Endothelial cell of hepatic sinusoid (primary cell): Measurements from ENCODE around the gene CEMP1.

Experiments used
- in situ Hi-C: cut with HindIII; loops from 2 replicates; pipeline ENCODE4 v1.10.0; 2017; ENCODE audit warnings: low sequenced_read_pairs

Gene CEMP1

DNA sequence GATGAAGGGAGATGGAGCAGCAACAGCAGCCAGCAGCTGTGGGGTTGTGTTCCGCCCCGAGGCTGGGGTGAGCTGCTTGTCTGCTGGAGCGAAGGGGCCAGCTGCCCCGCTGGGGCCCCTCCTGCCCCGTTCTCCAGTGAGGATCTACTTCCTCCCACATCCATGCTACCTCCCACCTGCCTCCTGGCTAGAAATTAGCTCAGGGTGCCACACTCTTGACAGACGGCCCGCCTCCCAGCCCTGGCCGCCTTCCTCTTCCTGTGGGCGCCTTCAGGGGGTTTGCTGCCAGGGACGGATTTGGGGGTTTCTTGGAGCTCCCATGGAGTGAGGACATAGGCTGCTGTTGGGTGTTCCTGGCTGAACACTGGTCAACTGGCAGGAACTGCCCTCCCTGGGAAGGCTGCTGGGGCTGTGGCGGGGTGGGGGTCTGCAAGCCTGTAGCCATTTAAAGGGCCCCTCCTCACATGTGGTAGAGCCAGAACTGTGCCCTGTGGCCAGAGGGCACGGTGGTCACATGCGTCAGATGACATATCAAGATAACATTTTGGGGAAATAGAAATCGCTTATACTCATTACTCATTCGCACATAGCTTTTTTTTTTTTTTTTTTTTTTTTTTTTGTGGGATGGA lies 43.2 kb downstream of the CEMP1 start:
- in situ Hi-C loops = no loop called here

GRCh38 chr16:2487517-2487842 lies 43.7 kb downstream of the CEMP1 start:
- in situ Hi-C loops = no loop called here

DNA sequence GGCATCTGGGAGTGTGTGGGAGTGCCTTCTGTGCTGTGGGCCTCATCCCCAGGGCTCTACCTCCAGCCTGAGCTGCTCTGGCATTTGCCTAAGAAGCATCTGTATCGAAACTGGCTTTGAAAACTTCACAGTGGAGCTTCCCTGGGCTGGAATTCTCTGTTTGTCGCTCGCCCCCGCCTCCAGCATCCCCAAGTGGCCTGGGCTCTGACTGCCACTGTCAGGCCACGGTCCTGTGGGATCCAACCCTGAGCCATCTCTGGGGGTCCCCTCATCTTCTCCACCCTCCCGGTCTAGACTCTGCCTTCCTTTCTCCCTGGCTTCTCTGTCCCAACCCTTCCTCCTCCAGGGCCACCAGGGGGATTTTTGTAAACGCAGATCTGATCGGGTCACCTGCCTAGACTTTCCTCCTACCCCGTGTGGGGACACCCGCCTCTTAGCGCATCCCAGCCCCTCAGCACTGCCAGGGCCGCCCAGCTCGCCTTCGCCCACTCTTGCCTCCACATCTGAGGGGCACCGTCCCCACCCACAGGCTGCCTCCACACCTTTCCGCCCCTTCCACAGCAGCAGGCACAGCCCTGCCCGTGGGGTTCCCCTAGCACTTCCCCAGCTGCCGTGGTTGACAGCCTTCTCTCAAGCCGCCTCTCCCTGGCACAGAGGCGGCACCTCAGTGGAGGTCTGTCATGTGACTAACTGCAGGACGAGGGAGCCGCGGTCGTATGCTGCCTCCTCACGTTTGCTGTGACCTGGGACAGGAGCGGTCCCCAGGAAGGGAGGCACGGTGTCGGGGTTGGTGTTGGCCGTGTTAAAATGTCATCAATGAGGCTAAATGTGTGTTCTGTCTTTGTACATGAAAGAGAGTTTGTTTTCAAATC lies 44.3 kb downstream of the CEMP1 start:
- in situ Hi-C loops = no loop called here

DNA sequence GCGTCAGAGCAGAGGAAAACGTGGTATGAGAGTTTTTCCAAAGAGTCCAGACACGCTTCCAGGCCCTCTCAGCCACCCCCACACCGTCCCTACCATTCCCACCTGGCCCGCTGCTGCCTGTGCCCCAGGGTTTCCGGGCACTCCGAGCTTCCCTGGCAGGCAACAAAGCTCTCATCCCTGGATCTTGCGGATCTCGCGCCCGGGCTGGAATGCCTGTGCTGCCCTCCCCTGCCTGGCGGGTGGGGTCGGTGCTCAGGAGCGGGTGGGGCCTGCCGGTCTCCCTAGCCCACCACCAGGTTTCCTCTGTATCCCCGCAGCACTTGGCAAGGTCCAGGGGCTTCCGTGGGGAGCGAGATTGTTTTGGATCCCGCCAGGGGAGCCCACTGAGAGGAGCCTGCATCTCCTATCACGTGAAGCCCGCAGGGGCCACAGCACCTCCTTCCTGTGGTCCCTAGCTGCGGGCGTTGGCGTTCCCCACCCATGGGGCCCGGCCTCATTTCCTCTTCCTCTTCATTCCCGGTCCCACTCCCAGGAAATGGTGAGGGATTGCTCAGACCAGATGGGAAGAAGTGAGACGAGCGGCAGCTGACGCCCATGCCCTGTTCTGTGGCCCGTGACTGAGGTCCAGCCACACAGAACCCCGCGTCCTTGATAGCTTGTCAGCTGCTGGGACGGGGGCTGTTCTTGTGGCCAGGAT lies 45.2 kb downstream of the CEMP1 start:
- in situ Hi-C loops = no loop called here

DNA sequence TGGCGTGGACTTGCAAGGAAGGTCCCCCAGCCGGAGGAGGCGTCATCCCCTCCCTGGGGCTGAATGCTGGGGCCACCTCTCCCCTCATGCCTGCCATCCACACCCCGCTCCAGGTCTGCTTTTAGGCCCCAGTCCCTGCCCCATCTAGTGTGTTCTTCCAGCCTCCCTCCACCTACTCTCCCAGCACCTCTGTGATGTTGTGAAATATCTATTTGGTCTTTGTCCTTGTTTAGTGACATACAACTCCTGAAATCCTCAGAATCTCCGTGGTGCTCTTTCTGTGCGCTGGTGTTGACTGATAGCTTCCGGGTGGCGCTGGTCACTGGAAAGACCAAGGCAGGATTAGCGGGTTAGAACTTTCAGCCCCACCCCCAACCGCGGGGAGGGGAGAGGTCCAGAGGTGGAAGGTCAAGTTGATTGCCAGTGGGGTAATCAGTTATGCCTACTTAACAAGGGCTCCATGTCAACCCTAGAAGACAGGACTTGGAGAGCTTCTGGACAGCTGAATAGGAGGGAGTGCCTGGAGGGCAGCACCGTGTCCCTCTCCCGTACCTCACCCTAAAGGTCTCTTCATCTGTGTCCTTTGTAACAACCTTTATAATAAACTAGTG lies 46.2 kb downstream of the CEMP1 start:
- in situ Hi-C loops = no loop called here

DNA sequence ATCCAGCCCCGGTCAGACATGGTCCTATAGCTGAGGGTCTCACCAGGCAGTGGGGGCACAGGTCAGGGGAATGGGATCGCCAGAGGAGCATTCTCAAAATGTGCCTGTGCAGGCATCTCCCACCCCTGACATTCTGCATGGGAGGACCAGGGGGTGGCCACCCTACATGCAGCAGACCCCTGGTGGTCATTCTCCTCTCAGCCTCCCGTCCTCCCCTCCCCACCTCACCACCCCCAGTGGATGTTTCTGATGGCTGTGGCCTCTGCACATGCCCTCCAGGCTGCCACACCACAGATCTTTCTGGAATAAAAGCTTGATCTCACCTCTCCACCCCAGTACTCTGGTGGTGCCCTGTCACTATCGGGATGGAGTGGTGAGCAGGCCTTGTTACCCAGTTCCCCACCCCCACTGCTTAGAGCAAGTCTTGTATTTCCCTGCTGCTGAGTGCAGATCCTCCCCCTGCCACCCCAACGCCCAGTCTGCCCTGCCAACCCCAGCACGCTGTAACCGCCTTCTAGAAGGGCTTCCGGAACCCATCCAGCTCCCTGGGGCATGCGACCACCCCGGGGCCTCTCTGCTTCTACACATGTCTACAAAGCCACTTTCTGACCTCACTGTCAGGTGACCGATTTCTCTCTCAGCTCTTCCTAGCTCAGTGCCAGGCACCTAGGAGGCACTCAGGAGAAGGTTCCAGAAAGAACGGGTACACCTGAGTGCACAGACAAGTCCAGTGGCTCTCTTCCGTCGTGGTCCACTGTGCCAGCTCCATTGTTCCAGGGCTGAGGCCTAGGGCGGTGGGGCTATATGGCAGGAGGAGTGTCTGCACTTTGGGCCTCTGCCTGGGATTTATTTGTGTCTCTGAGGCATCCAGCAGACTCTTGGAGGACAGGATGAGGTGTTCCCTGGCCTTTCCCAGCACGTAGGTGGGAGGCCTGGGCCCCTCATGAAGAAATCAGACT lies 47.0 kb downstream of the CEMP1 start:
- in situ Hi-C loops = no loop called here

- in situ Hi-C loops = no loop called here
These were observed 48.3 kb downstream of the CEMP1 start for GRCh38 chr16:2482708-2483534.

- in situ Hi-C loops = no loop called here
These were observed 49.0 kb downstream of the CEMP1 start for GRCh38 chr16:2482249-2482648.

GRCh38 chr16:2481676-2482075 lies 49.5 kb downstream of the CEMP1 start:
- in situ Hi-C loops = no loop called here

- in situ Hi-C loops = no loop called here
These were observed 50.3 kb downstream of the CEMP1 start for GRCh38 chr16:2480948-2481347.
